ENCODE measurements around the gene AFF3.

AFF3 gene

DNA sequence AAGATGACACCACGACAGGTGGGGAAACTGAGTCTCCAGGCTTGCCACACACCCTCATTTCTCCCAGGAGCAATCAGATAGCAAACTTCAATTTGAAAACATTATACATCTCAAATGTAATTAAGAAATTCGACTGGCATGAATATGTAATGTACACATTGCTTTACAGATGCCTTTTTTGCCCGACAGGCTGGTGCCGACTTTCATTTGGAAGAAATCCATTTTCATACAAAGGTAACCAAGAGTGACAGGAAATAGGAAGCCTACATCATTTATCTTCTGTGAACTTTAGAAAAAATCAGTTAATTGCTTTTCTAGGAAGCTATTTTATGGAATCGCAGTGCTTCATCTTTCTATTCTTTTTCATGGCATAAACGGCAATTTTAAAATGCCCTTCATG lies 140.3 kb downstream of the AFF3 start:
- no peak for DNase-seq

DNA sequence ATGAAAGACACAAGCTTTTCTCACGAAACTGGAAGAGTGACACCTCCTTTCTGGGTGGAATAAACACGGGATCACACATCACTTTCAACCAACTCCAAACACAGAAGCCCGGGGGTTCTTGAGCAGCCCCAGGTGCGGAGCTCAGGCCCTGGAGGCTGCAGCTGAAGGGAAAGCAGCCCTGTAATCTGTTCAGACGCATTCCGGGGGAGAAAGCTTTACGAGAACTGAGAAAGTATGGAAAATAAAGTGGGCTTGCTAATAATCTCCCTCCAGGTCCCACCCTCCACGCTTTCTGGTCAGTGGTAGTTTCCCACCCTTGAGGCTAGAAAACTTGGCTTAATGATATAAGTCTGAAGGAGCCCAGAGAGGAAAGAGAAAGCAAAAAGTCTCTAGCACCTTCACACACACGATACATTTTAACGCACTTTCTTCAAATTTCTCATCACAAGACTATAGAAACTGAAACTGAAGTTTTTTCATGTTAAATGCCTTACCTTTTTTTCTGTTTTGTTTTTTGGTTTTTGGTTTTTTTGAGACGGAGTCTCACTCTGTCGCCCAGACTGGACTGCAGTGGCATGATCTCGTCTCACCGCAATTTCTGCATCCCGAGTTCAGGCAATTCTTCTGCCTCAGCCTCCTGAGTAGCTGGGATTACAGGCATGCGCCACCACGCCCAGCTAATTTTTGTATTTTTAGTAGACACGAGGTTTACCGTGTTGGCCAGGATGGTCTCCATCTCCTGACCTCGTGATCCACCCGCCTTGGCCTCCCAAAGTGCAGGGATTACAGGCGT lies 141.3 kb downstream of the AFF3 start:
- DNase-seq, result no peak

DNA sequence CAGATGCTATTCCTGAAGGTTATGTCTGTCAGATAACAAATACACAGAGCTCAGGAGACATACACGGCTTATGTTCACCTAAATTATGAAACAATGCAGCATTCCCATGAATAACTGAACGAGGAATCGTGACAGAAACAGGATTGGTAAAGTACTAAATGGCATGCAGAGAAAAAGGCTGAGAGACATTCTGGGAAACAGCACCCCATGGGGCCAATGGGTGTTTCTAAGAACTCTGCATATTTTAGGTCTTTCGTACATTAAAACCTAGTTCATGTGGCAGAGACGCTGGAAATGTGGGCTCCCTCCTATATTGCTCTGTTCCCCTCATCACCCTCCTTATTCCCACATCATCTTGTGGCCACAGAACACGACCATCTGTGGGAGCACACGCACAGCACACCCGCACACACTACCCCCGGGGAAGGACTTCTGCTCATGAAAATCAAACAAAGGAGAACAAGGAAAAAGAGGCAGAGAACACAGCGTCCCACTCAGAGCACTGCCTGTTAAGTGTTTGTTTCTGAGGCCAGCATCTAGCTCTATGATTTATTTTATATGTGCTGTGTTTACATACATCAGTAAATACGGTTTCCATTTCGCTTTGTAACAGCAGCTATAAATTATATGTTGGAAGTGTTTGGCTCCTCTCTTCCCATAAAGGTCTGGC lies 143.6 kb downstream of the AFF3 start:
- no peak for DNase-seq

DNA sequence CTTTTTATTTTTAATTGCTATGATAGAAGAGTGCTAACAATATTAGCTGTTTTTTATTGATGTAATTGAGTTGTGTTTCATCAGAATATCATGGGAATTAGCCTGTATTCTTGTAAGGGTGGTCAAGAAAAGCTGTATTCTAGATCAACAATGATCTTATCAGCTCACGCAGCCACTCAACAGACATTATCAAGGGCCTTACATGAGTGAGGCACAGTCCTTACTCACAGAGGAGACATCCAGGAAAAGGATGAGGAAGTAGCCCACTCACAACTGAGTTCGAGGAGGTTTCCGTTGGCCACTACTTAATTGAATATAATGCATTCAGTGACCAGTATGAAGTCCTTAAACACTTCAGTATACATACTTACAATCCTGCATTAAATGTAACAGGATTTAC lies 152.5 kb downstream of the AFF3 start:
- DNase-seq, result no peak

DNA sequence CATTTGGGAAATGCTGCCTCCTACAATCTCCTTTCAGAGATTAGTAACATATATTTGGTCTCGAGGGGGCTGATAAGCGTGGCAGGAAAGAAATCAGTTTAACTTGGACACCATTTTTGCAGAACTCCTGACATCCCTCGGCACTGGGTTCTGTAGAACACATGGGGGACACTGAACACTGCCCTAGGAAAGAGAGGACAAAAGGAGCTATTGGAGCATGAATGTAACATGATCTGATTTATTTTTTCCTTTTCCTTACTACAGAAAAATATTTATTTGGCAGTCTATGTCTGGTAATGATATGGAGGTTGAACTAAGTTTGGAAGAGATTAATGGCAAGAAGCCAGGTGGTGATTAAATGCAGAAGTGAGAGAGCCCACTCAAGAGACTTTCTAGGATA lies 153.8 kb downstream of the AFF3 start:
- peak; percentile 7 for DNase-seq

DNA sequence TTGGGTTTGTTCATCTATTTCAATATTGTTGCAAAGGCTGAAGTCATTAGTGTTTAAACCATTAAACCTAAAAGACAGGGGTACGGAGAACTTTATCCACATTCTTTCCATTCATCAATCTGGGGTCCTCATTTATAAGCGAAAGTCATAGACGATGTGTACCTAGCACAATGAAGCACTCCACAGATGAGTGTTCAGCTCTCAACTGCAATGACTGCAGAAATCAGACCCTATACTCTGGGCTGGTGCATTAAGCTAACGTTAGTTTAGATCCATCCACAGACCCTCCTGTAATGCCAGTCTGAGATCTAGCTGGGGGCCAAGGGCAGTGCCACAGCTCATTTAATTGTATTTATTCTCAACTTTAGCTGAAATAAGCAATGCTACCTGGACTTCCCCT lies 155.2 kb downstream of the AFF3 start:
- DNase-seq, result no peak

DNA sequence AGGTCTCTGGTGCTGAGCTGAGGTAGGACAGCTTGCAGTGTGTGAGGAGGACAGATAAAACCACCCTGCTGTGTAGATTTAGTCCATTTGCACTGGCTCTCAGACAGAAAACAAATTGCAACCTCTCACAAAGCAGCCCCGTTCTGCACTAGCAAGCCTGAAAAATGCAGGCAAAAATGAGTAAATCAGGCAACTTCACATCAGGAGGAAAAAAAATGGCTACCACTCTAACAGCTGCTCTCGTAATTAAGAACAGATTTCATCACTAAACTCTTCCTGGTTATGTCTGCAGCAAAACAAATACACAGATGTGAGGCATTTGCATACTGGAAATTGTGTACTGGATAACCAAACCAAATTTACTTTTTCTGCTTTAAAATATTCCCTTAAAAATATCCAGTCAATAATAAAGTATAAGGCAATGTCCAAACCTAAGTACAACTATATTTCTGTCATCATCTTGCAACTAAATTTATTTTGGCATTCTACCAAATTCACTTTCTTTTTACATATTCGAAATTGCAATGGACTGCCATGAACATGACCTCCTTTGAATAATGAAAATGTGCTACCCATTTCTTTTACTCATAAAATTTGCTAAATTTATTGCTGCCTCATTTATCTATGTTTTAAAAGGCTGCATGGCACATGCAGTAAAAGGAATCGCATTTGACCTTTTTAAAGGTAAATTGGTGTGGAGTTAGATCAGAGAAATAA lies 157.4 kb downstream of the AFF3 start:
- DNase-seq, result peak; percentile 81

DNA sequence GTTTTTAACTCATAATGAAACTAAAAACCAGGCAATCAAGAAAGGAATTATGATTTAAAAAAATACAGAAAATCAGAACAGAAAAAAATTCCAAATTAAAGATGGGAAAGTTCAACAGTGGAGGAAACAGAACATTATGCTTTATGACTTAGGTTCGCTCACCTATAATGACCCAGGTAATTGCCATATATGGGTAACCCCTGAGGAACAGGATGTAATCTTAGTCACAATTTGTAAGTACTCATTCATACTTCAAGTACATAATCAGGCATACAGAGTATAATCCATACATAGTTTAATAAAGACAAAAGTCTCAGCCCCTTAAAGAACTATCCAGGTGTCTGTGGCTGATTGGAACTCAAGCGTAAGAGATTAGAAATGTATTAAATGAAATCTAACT lies 159.6 kb downstream of the AFF3 start:
- DNase-seq, result no peak

DNA sequence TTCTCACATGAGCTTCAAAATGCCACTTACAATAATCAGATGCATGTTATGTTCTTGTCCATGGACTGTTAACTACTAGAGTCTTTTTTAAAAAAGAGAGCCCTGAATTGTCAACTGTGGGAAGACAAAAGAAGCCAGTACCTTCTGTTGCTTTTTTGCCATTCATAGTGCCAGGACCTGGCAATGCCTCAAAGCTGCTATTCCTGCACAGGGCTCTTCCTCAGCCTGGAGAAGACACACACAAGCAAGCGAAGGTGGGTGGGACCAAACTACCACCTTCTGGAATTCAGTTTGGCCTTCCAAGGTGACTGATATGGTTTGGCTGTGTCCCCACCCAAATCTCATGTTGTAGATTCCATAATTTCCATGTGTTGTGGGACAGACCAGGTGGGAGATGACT lies 160.6 kb downstream of the AFF3 start:
- DNase-seq, result no peak

DNA sequence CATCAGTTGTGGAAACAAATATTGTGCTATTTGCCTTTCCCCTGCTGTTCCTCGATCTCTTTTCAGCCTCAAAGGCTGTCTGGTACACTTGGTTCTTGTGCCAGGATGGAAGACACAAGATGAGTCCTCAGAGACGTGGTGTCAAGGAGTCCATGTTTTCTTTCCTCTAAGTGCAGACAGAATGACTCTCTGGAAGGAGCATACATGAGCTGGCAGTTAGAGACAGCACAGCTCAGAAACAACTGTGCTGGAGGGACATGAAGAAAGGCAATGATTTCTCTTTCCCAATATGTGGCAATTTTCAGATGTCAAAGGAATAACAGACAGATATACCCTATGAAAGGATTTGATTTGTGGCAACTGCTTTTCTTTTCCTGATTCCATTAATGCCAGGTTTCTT lies 162.2 kb downstream of the AFF3 start:
- no peak for DNase-seq

DNA sequence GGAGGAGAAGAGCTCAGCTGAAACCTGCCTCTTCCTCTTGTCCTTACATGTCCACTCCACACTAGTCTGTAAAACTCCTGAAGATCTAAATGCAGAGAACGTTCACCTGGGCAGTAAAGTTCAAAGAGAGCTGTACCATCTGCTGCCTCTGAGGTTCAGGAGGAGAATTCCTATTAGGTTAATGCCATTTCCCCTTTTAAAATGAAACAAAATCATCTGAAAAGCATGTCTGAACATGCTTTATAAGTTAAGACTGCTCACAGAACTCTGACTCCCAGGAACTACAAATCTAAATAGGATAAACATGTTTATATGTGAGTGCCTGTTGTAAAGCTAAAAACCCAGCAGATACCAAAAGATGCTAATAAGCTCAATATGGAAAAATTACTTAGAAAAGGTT lies 164.4 kb downstream of the AFF3 start:
- no peak for DNase-seq

DNA sequence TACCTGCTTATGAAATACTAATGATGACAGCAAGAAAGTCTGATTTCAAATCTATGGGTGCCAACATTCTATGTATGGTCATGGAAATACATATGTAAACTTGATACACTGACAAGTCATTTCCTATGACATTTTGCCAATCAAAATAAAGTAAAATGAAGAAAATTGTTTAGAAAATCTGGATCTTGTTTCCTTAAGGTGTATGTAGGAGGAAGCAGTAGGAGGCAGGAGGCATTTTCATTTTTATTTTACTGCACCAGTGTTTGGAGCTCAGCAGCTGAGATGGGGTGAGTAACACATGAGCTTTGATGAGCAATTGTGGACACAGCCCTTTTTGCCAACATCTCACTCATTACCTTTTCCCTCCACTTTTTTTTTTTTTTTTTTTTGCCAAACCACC lies 167.0 kb downstream of the AFF3 start:
- peak; percentile 24 for DNase-seq

DNA sequence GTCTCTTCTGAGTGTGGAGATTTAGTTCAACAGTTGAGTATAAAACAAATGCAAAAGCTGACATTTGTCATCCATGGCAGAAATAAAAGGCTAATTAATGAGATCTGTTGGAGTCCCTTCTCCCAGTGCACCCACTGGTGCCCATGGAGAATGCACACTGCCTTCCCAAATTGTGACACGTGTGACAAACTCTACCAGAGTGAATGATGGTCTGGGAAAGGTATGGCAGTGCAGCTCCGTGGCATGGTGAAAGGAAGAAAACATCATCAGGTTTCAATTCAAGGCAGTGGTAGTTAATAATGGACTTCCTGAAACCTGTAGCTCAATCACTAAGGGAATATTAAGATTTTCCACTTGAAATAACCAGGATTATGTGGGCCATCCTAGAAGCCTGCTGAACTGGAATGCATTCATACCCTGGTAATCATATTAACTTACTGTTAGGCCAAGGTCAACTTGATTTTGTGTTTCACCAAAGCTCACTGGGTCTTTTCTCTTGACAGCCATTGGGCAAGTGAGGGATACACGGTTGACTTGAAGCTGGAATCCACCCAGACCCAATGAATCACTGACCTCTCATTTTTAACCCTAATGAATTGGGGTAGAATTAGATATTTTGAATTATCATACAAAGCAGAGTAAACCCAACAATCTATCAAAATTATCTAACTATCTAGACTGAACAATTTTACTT lies 167.6 kb downstream of the AFF3 start:
- DNase-seq, result no peak

DNA sequence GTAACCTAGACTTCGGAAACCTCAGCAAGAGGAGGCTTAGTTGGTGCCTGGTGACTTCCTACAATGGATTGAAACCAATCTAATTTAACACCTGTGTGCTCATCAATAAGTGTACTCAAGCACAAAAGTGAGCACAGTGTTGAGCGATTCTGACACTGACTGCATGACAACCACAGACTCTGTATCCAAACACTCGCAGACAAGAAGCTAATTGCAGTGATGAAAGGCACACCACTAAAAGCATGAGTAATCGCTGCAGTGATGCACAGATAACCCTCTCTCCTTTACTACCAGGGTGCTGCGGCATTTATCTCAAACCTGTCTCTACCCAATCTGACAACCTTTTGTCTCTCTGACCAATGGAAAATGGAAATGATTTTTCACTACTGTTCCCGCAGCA lies 168.1 kb downstream of the AFF3 start:
- DNase-seq, result peak; percentile 26

DNA sequence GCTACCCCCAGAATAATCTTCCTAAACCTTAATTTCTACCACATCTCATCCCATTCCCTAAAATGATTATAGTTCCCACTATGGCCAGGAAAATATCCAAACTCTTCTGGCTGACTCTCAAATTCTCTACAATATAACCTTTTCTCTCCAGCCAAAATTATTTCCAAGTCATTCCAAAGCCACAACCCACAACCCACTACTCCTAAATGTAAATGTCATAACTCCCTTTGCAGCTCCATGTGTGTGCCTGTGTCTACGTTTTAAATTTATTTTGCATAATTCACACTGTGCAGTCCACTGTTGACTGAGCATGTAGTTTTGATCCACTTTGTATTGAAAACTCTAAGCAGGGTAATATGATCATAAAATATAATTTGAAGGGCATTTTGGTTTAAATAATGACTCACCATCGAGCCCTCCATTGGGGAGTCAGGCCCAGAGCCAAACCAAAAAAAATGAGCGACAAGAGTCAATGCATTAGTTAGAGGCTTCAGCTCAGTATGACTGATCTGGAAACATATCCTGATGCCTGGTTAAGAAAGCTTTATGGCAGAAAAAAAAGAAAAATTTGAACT lies 171.0 kb downstream of the AFF3 start:
- DNase-seq, result peak; percentile 19

DNA sequence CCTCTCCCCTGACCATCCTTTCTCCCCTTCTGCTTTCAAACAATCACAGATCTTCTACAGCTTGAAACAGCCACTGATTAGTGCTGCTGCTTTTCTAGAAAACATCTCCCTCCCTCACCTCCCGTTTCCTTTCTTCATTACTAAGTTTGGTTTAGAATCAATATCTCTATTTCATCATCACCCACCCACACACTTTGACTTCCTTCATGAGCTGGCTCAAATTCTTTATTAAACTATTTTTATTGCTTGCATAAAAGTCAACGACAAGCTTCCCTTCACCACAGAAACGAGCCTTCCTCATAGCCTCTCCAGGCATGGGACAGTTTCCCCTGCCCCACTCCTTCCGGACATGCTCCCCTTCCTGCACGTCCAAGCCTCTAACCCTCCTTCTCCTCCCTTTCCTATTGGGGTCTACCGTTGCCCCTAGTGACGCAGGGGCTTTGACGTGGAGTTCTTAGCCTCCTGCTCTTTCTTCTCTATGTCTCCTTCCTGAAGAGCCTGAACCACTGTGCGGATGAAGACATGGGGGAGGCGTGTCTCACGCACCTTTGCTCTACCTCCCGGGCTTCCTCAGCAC lies 172.0 kb downstream of the AFF3 start:
- no peak for DNase-seq

DNA sequence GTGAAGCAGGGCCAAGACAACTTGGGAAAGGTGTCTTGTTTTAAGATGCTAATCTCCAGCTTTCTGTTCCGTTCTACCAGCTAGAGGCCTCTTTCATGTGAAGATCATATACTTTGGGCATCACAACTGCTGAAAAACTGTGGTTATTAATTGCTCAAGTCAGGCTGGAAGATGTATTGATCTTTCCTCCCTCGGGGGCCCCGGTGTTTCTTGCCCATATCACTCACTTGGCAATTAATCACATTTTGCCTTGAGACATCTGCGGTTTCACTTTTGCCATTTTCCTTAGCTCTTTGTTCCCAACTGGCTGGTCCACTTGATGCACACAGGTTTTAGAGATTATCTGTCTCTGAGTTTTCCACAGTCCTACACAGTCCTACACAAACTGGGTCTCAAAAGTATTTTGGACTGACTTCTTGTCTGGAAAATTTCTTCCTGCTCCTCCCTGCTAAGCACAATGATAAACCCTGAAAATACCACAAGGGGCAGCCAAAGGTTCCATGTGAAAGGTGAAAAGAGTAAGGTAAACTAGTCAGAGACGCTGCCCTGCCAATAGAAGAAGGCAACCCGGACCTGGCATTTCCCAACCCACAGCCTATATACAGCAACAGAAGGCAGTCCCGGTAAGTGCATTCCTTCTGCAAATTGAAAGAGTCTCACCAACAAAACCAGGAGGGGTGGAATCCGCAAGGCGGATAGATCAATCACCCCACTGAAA lies 181.0 kb downstream of the AFF3 start:
- no peak for DNase-seq

DNA sequence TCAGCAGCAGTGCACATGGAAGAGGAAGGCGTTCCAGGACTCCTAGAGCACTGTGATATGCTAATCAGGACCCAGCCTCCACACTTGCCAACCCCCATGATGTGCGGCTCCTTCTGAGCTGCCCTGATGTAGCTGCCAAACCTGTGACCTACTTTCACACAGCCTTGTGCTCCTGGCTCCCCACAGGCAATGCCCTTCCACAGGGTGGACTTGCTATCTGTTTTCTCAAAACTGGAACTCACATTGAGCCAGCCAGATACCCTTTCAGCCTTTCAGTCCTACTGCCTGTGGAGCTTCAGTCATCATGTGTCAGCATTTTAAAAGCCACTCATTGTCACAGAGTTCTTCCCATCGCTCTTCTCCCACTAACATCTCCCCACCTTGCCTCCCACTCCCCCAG lies 181.6 kb downstream of the AFF3 start:
- no peak for DNase-seq

DNA sequence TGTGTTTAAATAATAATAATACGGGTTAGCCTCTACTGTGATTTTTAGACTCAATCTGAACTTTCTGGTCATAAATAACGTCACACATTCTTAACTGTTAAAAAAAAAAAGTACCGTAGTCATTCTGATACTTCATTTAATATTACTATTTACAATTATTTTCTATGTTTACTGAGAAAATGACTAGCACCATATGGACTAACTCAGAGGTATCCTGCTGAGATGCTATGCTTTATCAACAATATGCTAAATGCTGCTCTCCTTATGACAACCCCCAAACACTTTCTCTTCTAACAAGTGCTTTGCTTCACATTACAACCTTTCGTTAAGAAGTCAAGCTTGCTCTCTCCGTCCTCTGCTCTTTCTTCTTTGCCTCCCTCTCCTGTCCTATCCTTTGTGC lies 182.1 kb downstream of the AFF3 start:
- no peak for DNase-seq

DNA sequence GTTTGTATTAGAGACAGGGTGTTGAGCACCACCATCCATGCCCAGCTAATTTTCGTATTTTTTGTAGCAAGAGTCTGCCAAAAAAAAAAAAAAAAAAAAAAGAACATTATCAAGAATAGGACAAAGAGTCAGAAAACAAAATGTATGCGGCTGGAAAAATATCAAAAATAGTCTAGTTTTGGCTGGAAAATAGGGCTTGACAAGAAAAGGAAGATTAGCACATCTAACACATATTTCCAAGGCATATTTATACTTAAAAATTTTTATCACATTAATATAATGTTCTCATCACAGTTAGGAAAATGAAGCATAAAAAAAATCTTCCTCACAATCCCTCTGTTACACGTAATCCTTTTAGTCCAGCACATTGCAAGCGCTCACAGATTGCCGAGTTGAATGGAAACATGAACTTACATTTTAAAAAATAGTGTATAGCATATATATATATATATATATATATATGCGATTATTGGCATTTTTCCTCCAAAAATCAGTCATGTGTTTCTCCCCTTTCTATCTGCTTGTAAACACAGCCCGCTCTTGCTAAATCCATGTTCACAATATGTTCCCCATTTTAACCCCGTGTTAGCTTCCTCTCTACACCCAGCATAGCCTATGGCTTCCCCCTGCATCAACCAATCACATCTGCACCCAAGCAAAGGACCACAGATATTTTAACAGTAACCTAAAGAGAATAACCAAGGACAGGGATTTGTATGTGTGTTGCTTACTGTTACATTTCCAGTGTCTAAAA lies 183.0 kb downstream of the AFF3 start:
- no peak for DNase-seq
